ENCODE results near the gene MRE11.

DNA sequence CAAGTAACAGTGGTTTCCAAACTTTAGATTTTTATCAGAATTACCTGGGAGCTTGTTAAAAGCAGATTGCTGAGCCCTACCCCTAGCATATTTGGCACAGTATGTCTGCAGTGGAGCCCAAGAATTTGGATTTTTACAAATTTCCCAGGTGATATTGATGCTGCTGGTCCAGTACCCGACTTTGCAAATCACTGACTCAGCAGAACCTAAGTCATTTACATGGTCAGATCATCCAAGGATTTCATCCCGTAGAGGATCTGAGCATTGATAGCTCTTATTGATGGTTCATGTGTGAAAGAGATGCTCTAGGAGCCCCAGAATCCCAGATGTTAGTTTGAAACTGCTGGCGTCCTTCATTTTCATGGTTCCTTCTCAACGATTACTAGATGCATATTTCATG is 24.7 kb upstream of the MRE11 start:
- TF ChIP-seq POLR2A (IDR thresholded peaks at IDR 0.05) = no peak
- TF ChIP-seq CTCF (IDR thresholded peaks at IDR 0.05) = no peak
- TF ChIP-seq EP300 (IDR thresholded peaks at IDR 0.05) = no peak
